B cell (primary cell): ENCODE data around the gene GLI3. TPM values are rescaled to one million over a fixed set of nuclear protein-coding genes. Genes with fewer than 3 reads are reported as not detected.

Experiments used
- ATAC-seq: fragments of 200-7000 bp; cut with Tn5 transposase; one replicate; pipeline ENCODE4 v1.10.0; 2021; ENCODE audit warnings: low read depth, mild to moderate bottlenecking, moderate number of reproducible peaks, moderate library complexity
- CTCF ChIA-PET: fragments of 350-600 bp; sonication (Branson Sonifier 250); formaldehyde crosslinking; loops from one replicate; lab custom pipeline; 2021; ENCODE audit warnings: antibody characterized with exemption, inconsistent platforms; lab: Charles Lee
- POLR2A ChIA-PET: fragments of 350-600 bp; sonication (Branson Sonifier 250); formaldehyde crosslinking; loops from one replicate; lab custom pipeline; 2021; ENCODE audit warnings: antibody characterized with exemption; lab: Charles Lee
- DNase-seq: peaks from one replicate; pipeline ENCODE4 v3.0.0; 2013
- H2AFZ ChIP-seq: 2 replicates; pipeline ENCODE4 v1.6.1; 2012; ENCODE audit warnings: mild to moderate bottlenecking, low read depth, low read length; ENCODE audit not compliant: insufficient read depth, poor library complexity, severe bottlenecking
- H3K27ac ChIP-seq, 2 donors: 1 replicate in 1 of 2; 2 replicates in 1 of 2; pipeline ENCODE4 v1.5.1; 2012 to 2013; ENCODE audit warnings: low read length in 2 of 2, mild to moderate bottlenecking in 2 of 2, moderate library complexity in 1 of 2
- H3K27me3 ChIP-seq, 4 experiments: fragments of 200-600 bp in 1 of 4; sonication (generic) in 1 of 4; replicated peaks in 1 of 4; 1 replicate in 2 of 4; 2 replicates in 2 of 4; pipeline versions ENCODE4 v1.6.1 to v1.7.0; 2013 to 2016; ENCODE audit warnings: low read length in 3 of 4, mild to moderate bottlenecking in 2 of 4, mixed read lengths in 1 of 4, moderate library complexity in 1 of 4; ENCODE audit not compliant: insufficient read depth in 4 of 4, control insufficient read depth in 3 of 4; ENCODE audit errors: control extremely low read depth in 1 of 4
- H3K36me3 ChIP-seq, 2 experiments: replicated peaks in 1 of 2; 1 replicate in 1 of 2; 2 replicates in 1 of 2; pipeline versions ENCODE4 v1.6.1 to v1.7.1; 2013; ENCODE audit warnings: low read length in 1 of 2; ENCODE audit not compliant: insufficient read depth in 2 of 2, control insufficient read depth in 1 of 2; ENCODE audit errors: control extremely low read depth in 1 of 2, extremely low read depth in 1 of 2
- H3K4me1 ChIP-seq, 2 donors: fragments of 200-600 bp in 1 of 2; sonication (generic) in 1 of 2; 1 replicate in 1 of 2; 2 replicates in 1 of 2; pipeline versions ENCODE4 v1.5.1 to v1.6.1; 2013 to 2017; ENCODE audit warnings: low read length in 2 of 2; ENCODE audit not compliant: control insufficient read depth in 2 of 2, insufficient read depth in 2 of 2
- H3K4me2 ChIP-seq: replicated peaks from 2 replicates; pipeline ENCODE3; 2012; ENCODE audit warnings: mild to moderate bottlenecking, low read depth, low read length; ENCODE audit not compliant: poor library complexity, severe bottlenecking
- H3K4me3 ChIP-seq, 5 experiments: fragments of 200-600 bp in 1 of 5; sonication (generic) in 1 of 5; 1 replicate in 3 of 5; 2 replicates in 2 of 5; pipeline versions ENCODE4 v1.5.1 to v1.7.0; 2011 to 2016; ENCODE audit warnings: low read length in 4 of 5, mild to moderate bottlenecking in 4 of 5, low read depth in 2 of 5, control low read depth in 1 of 5, moderate library complexity in 1 of 5; ENCODE audit not compliant: insufficient read depth in 1 of 5; ENCODE audit errors: control extremely low read depth in 1 of 5, extremely low read depth in 1 of 5
- H3K79me2 ChIP-seq: fragments of 200-600 bp; sonication (generic); one replicate; pipeline ENCODE4 v1.6.0; 2016; ENCODE audit warnings: low read length; ENCODE audit not compliant: control insufficient read depth, insufficient read depth
- H3K9ac ChIP-seq: fragments of 200-600 bp; sonication (generic); 2 replicates; pipeline ENCODE4 v1.6.1; 2017; ENCODE audit warnings: mild to moderate bottlenecking, low read length, moderate library complexity
- H3K9me3 ChIP-seq, 3 donors: one replicate each; pipeline versions ENCODE4 v1.6.1 to v1.7.1; 2013; ENCODE audit warnings: low read length in 2 of 3; ENCODE audit not compliant: control insufficient read depth in 2 of 3, insufficient read depth in 1 of 3; ENCODE audit errors: control extremely low read depth in 1 of 3
- H4K20me1 ChIP-seq: 2 replicates; pipeline ENCODE4 v1.6.0; 2012; ENCODE audit warnings: mild to moderate bottlenecking, low read length; ENCODE audit not compliant: insufficient read depth, control insufficient read depth, poor library complexity, severe bottlenecking
- H3K27ac Mint-ChIP-seq: one replicate; pipeline ENCODE4 v1.8.0; 2021; ENCODE audit warnings: mixed read lengths
- H3K27me3 Mint-ChIP-seq: one replicate; pipeline ENCODE4 v1.8.0; 2021; ENCODE audit warnings: mixed read lengths
- H3K4me1 Mint-ChIP-seq: one replicate; pipeline ENCODE4 v1.8.0; 2021; ENCODE audit warnings: mixed read lengths
- H3K4me3 Mint-ChIP-seq: one replicate; pipeline ENCODE4 v1.8.0; 2021; ENCODE audit warnings: mixed read lengths
- H3K9me3 Mint-ChIP-seq: one replicate; pipeline ENCODE4 v1.8.0; 2022; ENCODE audit warnings: mixed read lengths; ENCODE audit not compliant: insufficient read depth
- CTCF ChIP-seq: fragments of 200-600 bp; IDR thresholded peaks from one replicate; pipeline ENCODE4 v1.8.0; 2022; ENCODE audit warnings: antibody characterized with exemption, mild to moderate bottlenecking
- EZH2 ChIP-seq: IDR thresholded peaks from 2 replicates; pipeline ENCODE4 v1.6.1; 2012; ENCODE audit warnings: borderline replicate concordance, low read depth, mild to moderate bottlenecking, moderate library complexity, low read length; ENCODE audit not compliant: insufficient read depth, poor library complexity, severe bottlenecking
- WGBS: methylation state at CpG from one replicate; pipeline ENCODE4 v1.1.5; 2013; ENCODE audit warnings: missing lambda C conversion rate; ENCODE audit not compliant: insufficient coverage; 5-methylcytosine and 5-hydroxymethylcytosine counted together
- intact Hi-C: fragments of 100-400 bp; cut with micrococcal nuclease; formaldehyde crosslinking; loops from one replicate; pipeline ENCODE4 v1.10.0; 2022
- polyA plus RNA-seq: library from polyadenylated mRNA; depleted of rRNA; stranded (reverse); fragments of >200 nt; gene quantifications from 2 replicates; pipeline ENCODE4 v1.2.3, GENCODE V29; 2012
- total RNA-seq, 2 donors: library from RNA; stranded (reverse); fragments of 120-200 nt in 1 of 2; gene quantifications; 1 replicate in 1 of 2; 2 replicates in 1 of 2; pipeline versions ENCODE4 v1.2.3 to v1.2.4, GENCODE V29; 2013 to 2022

GLI3 gene
- total and polyA plus RNA-seq, 2 donors (not counting 1 experiment from before 2014, with no cell fraction given): not detected

GRCh38 chr7:42134276-42134876, 102.6 kb downstream of the GLI3 start:
- intact Hi-C loops: no loop called here
- H3K4me1 Mint-ChIP-seq: no peaks in the 10 kb centered on the region
- no peak overlapping the region for H3K27ac Mint-ChIP-seq

GRCh38 chr7:42133321-42133720, 103.7 kb downstream of the GLI3 start:
- no peak for DNase-seq
- no peaks in the 10 kb centered on the region for H3K9me3 Mint-ChIP-seq
- H3K27ac Mint-ChIP-seq: no peak overlapping the region
- 81% methylated on average over 3 of the region's 3 CpGs for WGBS
- POLR2A ChIA-PET: no interaction called here
- CTCF ChIA-PET: no interaction called here
- Histone ChIP-seq H3K4me2 (no peak overlapping the region), H3K27me3 (peaks cover 0 to 3% (median 0%) of the 10 kb centered on the region in 4 experiments), H3K4me1 (no peaks in the 10 kb centered on the region), H2AFZ (no peak overlapping the region), H3K36me3 (no peaks in the 10 kb centered on the region), H3K79me2 (no peaks in the 10 kb centered on the region), H3K9me3 (no peaks in the 10 kb centered on the region), H3K27ac (no peak overlapping the region), H3K4me3 (no peak overlapping the region), H4K20me1 (no peaks in the 10 kb centered on the region), H3K9ac (no peak overlapping the region)
- no peak for ATAC-seq
- intact Hi-C loops: no loop called here
- no peak overlapping the region for H3K4me3 Mint-ChIP-seq
- no peaks in the 10 kb centered on the region for H3K4me1 Mint-ChIP-seq
- no peak for TF ChIP-seq EZH2
- TF ChIP-seq CTCF: no peak
- H3K27me3 Mint-ChIP-seq: peaks cover 15% of the 10 kb centered on the region

More at GRCh38 chr7:42134276-42134876, 102.6 kb downstream of the GLI3 start:
- no peak for ATAC-seq
- H3K27me3 Mint-ChIP-seq: peaks cover 16% of the 10 kb centered on the region
- WGBS: 91% methylated on average over 6 of the region's 10 CpGs
- Histone ChIP-seq H3K9ac (no peak overlapping the region), H3K4me2 (no peak overlapping the region), H3K9me3 (no peaks in the 10 kb centered on the region), H3K79me2 (no peaks in the 10 kb centered on the region), H3K36me3 (no peaks in the 10 kb centered on the region), H3K4me3 (no peak overlapping the region), H3K4me1 (no peaks in the 10 kb centered on the region), H3K27me3 (peaks cover 0 to 3% (median 1%) of the 10 kb centered on the region in 4 experiments), H3K27ac (no peak overlapping the region), H4K20me1 (no peaks in the 10 kb centered on the region), H2AFZ (no peak overlapping the region)
- TF ChIP-seq CTCF: no peak
- TF ChIP-seq EZH2: no peak
- DNase-seq: no peak
- H3K9me3 Mint-ChIP-seq: no peaks in the 10 kb centered on the region
- ChIA-PET POLR2A (no interaction called here), CTCF (no interaction called here)
- no peak overlapping the region for H3K4me3 Mint-ChIP-seq
